K562 (cell line): ENCODE data around the gene BRMS1. TPM values are rescaled to one million over a fixed set of nuclear protein-coding genes. Genes with fewer than 3 reads are reported as not detected.

Experiments used
- BACH1 ChIP-seq: fragments of 200-800 bp; sonication (Bioruptor generic); IDR thresholded peaks from 2 replicates; pipeline ENCODE4 v1.6.1; 2016; ENCODE audit warnings: missing genetic modification characterization, missing compliant biosample characterization
- E2F5 ChIP-seq: sonication (generic); formaldehyde crosslinking; IDR thresholded peaks from 2 replicates; pipeline ENCODE4 v1.8.0; 2022; ENCODE audit warnings: mild to moderate bottlenecking, missing genetic modification reagents
- E2F8 ChIP-seq: fragments of 450-650 bp; IDR thresholded peaks from 2 replicates; pipeline ENCODE4 v1.7.1; 2018; ENCODE audit warnings: mild to moderate bottlenecking, low read depth; ENCODE audit not compliant: partially characterized antibody
- FOXA1 ChIP-seq: fragments of 450-650 bp; IDR thresholded peaks from 2 replicates; pipeline ENCODE4 v1.6.1; 2016; ENCODE audit warnings: mild to moderate bottlenecking, borderline replicate concordance
- HMGN3 ChIP-seq: IDR thresholded peaks from 2 replicates; pipeline ENCODE4 v1.6.1; 2011; ENCODE audit warnings: borderline replicate concordance, low read depth, mild to moderate bottlenecking, mixed read lengths, low read length; ENCODE audit not compliant: insufficient read length; ENCODE audit errors: extremely low read depth
- POLR2A ChIP-seq: fragments of 450-650 bp; conservative IDR thresholded peaks from 2 replicates; pipeline ENCODE4 v1.6.1; 2016
- RCOR1 ChIP-seq, 2 experiments: IDR thresholded peaks; 2 replicates each; pipeline ENCODE4 v1.6.1; 2012; ENCODE audit warnings: low read depth in 2 of 2, low read length in 2 of 2, borderline replicate concordance in 1 of 2, improper control_type of control experiment in 1 of 2
- SMAD2 ChIP-seq: fragments of 150-350 bp; IDR thresholded peaks from 2 replicates; pipeline ENCODE4 v1.6.1; 2014; ENCODE audit warnings: low read depth, mild to moderate bottlenecking, low read length
- THAP12 ChIP-seq: fragments of 250-450 bp; sonication (Bioruptor Pico); IDR thresholded peaks from 2 replicates; pipeline ENCODE4 v1.9.0; 2021; ENCODE audit warnings: mild to moderate bottlenecking, inconsistent platforms
- TRIM28 ChIP-seq: fragments of 450-650 bp; IDR thresholded peaks from 2 replicates; pipeline ENCODE4 v1.6.1; 2017
- TSC22D4 ChIP-seq: fragments of 450-650 bp; IDR thresholded peaks from 2 replicates; pipeline ENCODE4 v1.6.1; 2016; ENCODE audit warnings: missing genetic modification characterization, missing biosample characterization, control low read depth
- WHSC1 ChIP-seq: IDR thresholded peaks from one replicate; pipeline ENCODE4 v1.6.1; 2012; ENCODE audit warnings: low read length, control low read depth, inconsistent platforms
- XRCC3 ChIP-seq: fragments of 450-650 bp; IDR thresholded peaks from 2 replicates; pipeline ENCODE4 v1.6.1; 2017; ENCODE audit warnings: mild to moderate bottlenecking, moderate library complexity
- ZNF197 ChIP-seq: fragments of 200-800 bp; sonication (Bioruptor generic); IDR thresholded peaks from 2 replicates; pipeline ENCODE4 v1.6.1; 2016; ENCODE audit warnings: low read depth, missing genetic modification characterization, missing compliant biosample characterization
- polyA plus RNA-seq, 8 experiments: library from polyadenylated mRNA; depleted of rRNA in 4 of 8; stranded (reverse) in 5 of 8; unstranded in 3 of 8; fragments of >200 nt; fragmentation: Nextera tagmentation in 2 of 8; fragmentation: Illumina TruSeq in 1 of 8; extraction: Ambion mirVana in 2 of 8; extraction: Trizol in 1 of 8; gene quantifications; 2 replicates each; pipeline versions ENCODE4 v1.2.1 to v1.2.3, GENCODE V29; 2011 to 2014; ENCODE audit warnings: inconsistent platforms in 1 of 8, missing spikeins in 1 of 8
- total RNA-seq, 7 experiments: library from RNA; depleted of rRNA in 6 of 7; stranded (reverse); fragments of >200 nt in 6 of 7; fragmentation: Illumina TruSeq in 2 of 7; extraction: Trizol in 2 of 7; gene quantifications; 2 replicates each; pipeline versions ENCODE4 v1.2.1 to v1.2.3, GENCODE V29; 2011 to 2021; ENCODE audit warnings: low replicate concordance in 1 of 7

Gene BRMS1
- total and polyA plus RNA-seq, 9 of the 15 experiments (the other 6 are each of a cell fraction or from before 2014, with no cell fraction given), result 2.2 to 78.8 (median 33.4) TPM

GRCh38 chr11:66344550-66345315, at the start of gene BRMS1 (continued):
- TF ChIP-seq HMGN3, result peak; percentile 28
- TF ChIP-seq FOXA1, result no peak
- TF ChIP-seq XRCC3, result no peak
- no peak for TF ChIP-seq TRIM28
- TF ChIP-seq E2F5 (CRISPR knock-in tag), result 0 out of 2 replicates have a peak, but pooled peaks have one; percentile 67
- TF ChIP-seq WHSC1, result no peak
- 0 out of 2 replicates have a peak, but pooled peaks have one; percentile 36 for TF ChIP-seq ZNF197 (CRISPR knock-in tag)
- peak in 1 of 2 experiments; percentile 84; a peak in 3 of 4 replicates for TF ChIP-seq RCOR1 (IDR thresholded peaks at IDR 0.05; ENCODE audit: borderline replicate concordance in 1 of 2, low read depth in 2 of 2, low read length in 2 of 2)
- TF ChIP-seq THAP12 (CRISPR knock-in tag), result no peak
- no peak for TF ChIP-seq TSC22D4 (tag)
- peak; percentile 90 for TF ChIP-seq POLR2A
- no peak for TF ChIP-seq SMAD2
- TF ChIP-seq BACH1 (tag), result peak; percentile 83; the same call in 1 of the 2 replicates
- TF ChIP-seq E2F8, result peak; percentile 94
